ENCODE measurements around the gene PADI1.
A peak's percentile ranks its signal among the peaks of the same experiment; 100 is the strongest.
"Not testable (repeated sequence)": the region's sequence is repeated elsewhere in the genome, so short reads cannot be mapped to it uniquely, and the experiment has no call there.

PADI1 gene

GRCh38 chr1:17218939-17219338 is 14.0 kb downstream of the PADI1 start:
- DNase-seq = no peak

DNA sequence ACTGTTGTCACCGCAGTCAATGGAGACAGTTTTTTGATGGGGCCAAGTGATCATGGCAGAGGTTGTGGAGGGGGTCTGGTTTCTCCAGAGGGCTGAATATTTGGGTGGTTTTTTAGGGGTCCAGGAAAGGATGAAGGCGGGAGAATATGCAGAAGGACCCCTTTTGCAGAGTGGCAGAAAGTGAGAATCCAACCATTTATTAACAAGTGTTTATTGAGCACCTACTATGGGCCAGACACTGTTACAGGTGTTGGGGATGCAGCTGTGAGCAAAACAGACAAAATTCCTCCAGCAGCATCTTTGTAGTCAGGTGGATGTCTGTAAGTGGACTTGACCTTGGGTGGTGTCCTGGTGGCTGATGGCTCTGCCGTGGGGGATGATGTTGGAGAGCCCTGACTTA is 15.4 kb downstream of the PADI1 start:
- no peak for DNase-seq

GRCh38 chr1:17222557-17222956 is 17.6 kb downstream of the PADI1 start:
- DNase-seq = no peak

GRCh38 chr1:17224434-17224833 is 19.5 kb downstream of the PADI1 start:
- no peak for DNase-seq

- DNase-seq = no peak
Observed at GRCh38 chr1:17225140-17225539, 20.2 kb downstream of the PADI1 start.

DNA sequence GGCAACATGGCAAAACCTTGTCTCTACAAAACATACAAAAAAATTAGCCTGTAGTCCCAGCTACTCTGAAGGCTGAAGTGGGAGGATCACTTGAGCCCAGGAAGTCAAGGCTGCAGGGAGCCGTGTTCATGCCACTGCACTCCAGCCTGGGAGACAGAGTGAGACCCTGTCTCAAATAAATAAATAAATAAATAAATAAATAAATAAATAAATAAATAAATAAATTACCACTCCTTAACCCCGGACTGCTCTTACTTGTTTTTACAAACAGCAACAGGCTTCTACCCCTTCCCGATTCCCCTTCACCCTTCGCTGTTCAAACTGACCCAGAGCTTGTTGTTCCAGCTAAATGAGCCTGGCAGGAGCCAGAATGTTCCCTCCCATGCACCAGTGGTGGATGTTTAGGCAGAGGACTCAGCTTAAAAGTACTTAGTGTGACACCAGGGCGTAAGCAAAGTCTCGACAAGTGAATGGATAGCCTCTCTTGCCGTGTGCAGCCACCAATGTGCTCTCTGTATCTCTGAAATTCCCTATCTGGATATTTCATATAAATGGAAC is 22.5 kb downstream of the PADI1 start:
- DNase-seq = no peak

DNA sequence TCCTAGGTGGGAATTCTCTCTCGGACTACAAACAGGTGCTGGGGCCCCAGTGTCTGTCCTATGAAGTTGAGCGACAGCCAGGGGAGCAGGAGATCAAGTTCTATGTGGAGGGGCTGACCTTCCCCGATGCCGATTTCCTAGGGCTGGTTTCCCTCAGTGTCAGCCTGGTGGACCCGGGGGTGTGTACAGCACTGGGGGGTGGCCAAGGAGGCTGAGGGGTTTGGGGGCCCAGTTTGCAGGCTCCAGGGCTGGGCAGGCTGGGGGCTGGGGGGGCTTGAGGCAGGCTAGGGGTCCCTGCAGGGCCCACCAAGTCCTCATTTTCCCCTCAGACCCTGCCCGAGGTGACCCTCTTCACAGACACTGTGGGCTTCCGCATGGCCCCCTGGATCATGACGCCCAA is 23.7 kb downstream of the PADI1 start:
- DNase-seq = no peak

GRCh38 chr1:17229379-17229778 is 24.5 kb downstream of the PADI1 start:
- no peak for DNase-seq

DNA sequence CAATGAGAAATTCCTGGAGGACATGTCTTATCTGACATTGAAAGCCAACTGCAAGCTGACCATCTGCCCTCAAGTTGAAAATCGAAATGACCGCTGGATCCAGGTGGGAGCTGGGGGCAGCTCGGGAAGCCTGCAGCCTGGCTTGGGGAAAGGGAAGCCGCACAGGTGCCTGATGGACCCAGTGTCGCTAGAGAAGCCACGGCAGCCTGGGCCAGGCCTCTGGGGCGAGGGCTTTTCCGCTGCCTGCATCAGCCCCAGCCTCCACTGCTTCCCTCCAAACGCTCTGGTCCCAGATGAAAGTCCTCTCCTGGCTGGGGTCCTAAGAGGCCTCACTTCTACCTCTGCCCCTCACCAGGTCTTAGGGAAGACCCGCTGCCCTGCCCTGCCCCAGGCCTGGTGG is 25.2 kb downstream of the PADI1 start:
- DNase-seq = no peak

GRCh38 chr1:17230671-17231310 is 25.9 kb downstream of the PADI1 start:
- DNase-seq = no peak

GRCh38 chr1:17232759-17233661 is 28.1 kb downstream of the PADI1 start:
- no peak for DNase-seq

- no peak for DNase-seq
Observed at GRCh38 chr1:17233675-17234320, 28.9 kb downstream of the PADI1 start.

DNA sequence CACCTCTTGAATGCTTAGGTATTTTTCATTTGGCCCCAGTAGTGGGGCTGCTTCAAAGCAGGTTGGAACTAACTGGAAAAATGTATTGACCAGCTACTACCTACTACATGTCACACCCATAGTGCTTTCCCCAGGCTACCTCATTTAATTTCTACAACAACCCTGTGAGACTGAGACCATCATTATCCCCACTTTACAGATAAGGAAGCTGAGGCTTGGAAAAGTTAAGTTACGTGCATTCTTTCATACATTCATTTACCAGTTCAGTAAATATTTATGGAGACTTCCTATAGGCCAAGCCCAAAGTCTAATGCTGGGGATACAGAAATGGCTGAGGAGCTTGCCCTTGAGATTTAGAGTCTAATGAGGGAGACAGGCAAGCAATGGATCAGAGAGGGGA is 29.5 kb downstream of the PADI1 start:
- DNase-seq = no peak

GRCh38 chr1:17235135-17235885 is 30.4 kb downstream of the PADI1 start:
- DNase-seq = no peak

GRCh38 chr1:17236779-17237560 is 32.0 kb downstream of the PADI1 start:
- peak; percentile 98 for DNase-seq

- DNase-seq = no peak
Observed at GRCh38 chr1:17237561-17237903, 32.6 kb downstream of the PADI1 start.

DNA sequence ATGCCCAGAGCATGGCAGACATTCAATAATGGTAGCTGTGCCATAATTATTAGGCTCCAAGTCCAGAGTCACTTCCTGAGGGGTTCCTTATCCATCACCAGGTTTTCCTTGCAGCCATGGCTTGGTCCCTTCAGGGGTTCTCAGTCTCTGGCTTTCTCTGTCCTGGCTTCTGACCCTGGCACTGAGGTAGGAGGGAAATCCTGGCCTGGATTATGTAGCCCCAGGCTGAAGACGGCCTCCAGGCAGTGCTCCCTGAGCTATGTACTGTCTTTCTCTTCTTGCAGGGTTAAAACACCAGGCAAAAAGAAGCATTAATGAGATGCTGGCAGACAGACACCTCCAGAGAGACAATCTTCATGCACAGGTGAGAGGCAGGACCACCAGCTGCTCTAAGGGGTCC is 34.5 kb downstream of the PADI1 start:
- DNase-seq = peak; percentile 30

- DNase-seq = not testable (repeated sequence)
Observed at GRCh38 chr1:17241011-17241779, 36.3 kb downstream of the PADI1 start.

GRCh38 chr1:17241780-17242074 is 36.8 kb downstream of the PADI1 start:
- DNase-seq = not testable (repeated sequence)

GRCh38 chr1:17243274-17243673 is 38.3 kb downstream of the PADI1 start:
- no peak for DNase-seq
